Urinary bladder (tissue), 4 donors: Measurements from ENCODE around the gene NCBP3. TPM values are rescaled to one million over a fixed set of nuclear protein-coding genes. Genes with fewer than 3 reads are reported as not detected.

Source experiments
- DNase-seq: peaks from one replicate; pipeline ENCODE4 v3.0.0-alpha.2; 2015; ENCODE audit errors: extremely low spot score
- H3K27ac ChIP-seq: one replicate; pipeline ENCODE4 v1.5.1; 2013; ENCODE audit warnings: low read depth, mild to moderate bottlenecking, moderate library complexity
- H3K36me3 ChIP-seq: one replicate; pipeline ENCODE4 v1.6.1; 2013; ENCODE audit warnings: mild to moderate bottlenecking, moderate library complexity; ENCODE audit not compliant: insufficient read depth
- H3K4me1 ChIP-seq: one replicate; pipeline ENCODE4 v1.6.1; 2013; ENCODE audit warnings: mild to moderate bottlenecking, moderate library complexity; ENCODE audit not compliant: insufficient read depth
- H3K4me3 ChIP-seq: one replicate; pipeline ENCODE4 v1.5.1; 2013; ENCODE audit warnings: low read depth, low read length
- WGBS: extraction: QIAGEN DNeasy Blood & Tissue Kit; methylation state at CpG from one replicate; pipeline ENCODE4 v1.1.7; 2013; 5-methylcytosine and 5-hydroxymethylcytosine counted together
- polyA plus RNA-seq: library from polyadenylated mRNA; stranded (reverse); fragments of 200-250 nt; gene quantifications from one replicate; pipeline ENCODE4 v1.2.3, GENCODE V29; 2013
- total RNA-seq: library from RNA; depleted of rRNA; stranded (reverse); fragments of >200 nt; gene quantifications from one replicate; pipeline ENCODE4 v1.2.3, GENCODE V29; 2014
- donor health status: healthy with polysubstance abuse.
- donor health status: healthy.

The NCBP3 gene
- total and polyA plus RNA-seq, 2 donors: 21.2 to 42.0 TPM

GRCh38 chr17:3803308-3803640 is 42.8 kb downstream of the NCBP3 start:
- Histone ChIP-seq H3K4me3 (no peak overlapping the region), H3K36me3 (no peaks in the 10 kb centered on the region), H3K4me1 (no peaks in the 10 kb centered on the region), H3K27ac (no peak overlapping the region)
- DNase-seq: no peak
- WGBS: 81% methylated on average over 5 of the region's 5 CpGs

- DNase-seq: no peak
- no peak overlapping the region for H3K4me3 ChIP-seq
- no peaks in the 10 kb centered on the region for H3K4me1 ChIP-seq
- 68% methylated on average over 19 of the region's 19 CpGs for WGBS
- H3K27ac ChIP-seq: no peak overlapping the region
- no peaks in the 10 kb centered on the region for H3K36me3 ChIP-seq
Observed at GRCh38 chr17:3802461-3803307, 43.4 kb downstream of the NCBP3 start.

GRCh38 chr17:3801792-3802191 is 44.3 kb downstream of the NCBP3 start:
- Histone ChIP-seq H3K36me3 (no peaks in the 10 kb centered on the region), H3K4me3 (no peak overlapping the region), H3K27ac (no peak overlapping the region), H3K4me1 (no peaks in the 10 kb centered on the region)
- no peak for DNase-seq
- WGBS: 91% methylated on average over 10 of the region's 10 CpGs

- H3K36me3 ChIP-seq: no peaks in the 10 kb centered on the region
- WGBS: 89% methylated on average over 7 of the region's 7 CpGs
- no peak overlapping the region for H3K27ac ChIP-seq
- H3K4me1 ChIP-seq: no peaks in the 10 kb centered on the region
- H3K4me3 ChIP-seq: no peak overlapping the region
- DNase-seq: no peak
Observed at GRCh38 chr17:3801347-3801746, 44.7 kb downstream of the NCBP3 start.

GRCh38 chr17:3800362-3801271 is 45.4 kb downstream of the NCBP3 start, which contains the start of gene ITGAE:
ITGAE (minus strand) TSS chr17:3801188; CDS start chr17:3801144, 44 bp downstream.
- Histone ChIP-seq H3K4me1 (no peaks in the 10 kb centered on the region), H3K27ac (no peak within 1 kb of the TSS), H3K4me3 (no peak within 1 kb of the TSS), H3K36me3 (no peaks in the 10 kb centered on the region)
- WGBS: 83% methylated on average over 17 of the region's 17 CpGs
- no peak for DNase-seq

GRCh38 chr17:3799181-3799945 is 46.7 kb downstream of the NCBP3 start:
- Histone ChIP-seq H3K4me1 (no peaks in the 10 kb centered on the region), H3K27ac (no peak overlapping the region), H3K4me3 (no peak overlapping the region), H3K36me3 (no peaks in the 10 kb centered on the region)
- WGBS: 86% methylated on average over 12 of the region's 12 CpGs
- no peak for DNase-seq

- Histone ChIP-seq H3K36me3 (no peaks in the 10 kb centered on the region), H3K4me3 (no peak overlapping the region), H3K27ac (no peak overlapping the region), H3K4me1 (no peaks in the 10 kb centered on the region)
- WGBS: 86% methylated on average over 15 of the region's 15 CpGs
- no peak for DNase-seq
Observed at GRCh38 chr17:3798273-3799180, 47.5 kb downstream of the NCBP3 start.

GRCh38 chr17:3796822-3797170 is 49.2 kb downstream of the NCBP3 start:
- no peak overlapping the region for H3K4me3 ChIP-seq
- H3K36me3 ChIP-seq: no peaks in the 10 kb centered on the region
- no peaks in the 10 kb centered on the region for H3K4me1 ChIP-seq
- DNase-seq: no peak
- no peak overlapping the region for H3K27ac ChIP-seq
- 88% methylated on average over 9 of the region's 9 CpGs for WGBS

GRCh38 chr17:3796110-3796821 is 49.8 kb downstream of the NCBP3 start:
- WGBS: 81% methylated on average over 17 of the region's 17 CpGs
- Histone ChIP-seq H3K4me1 (no peaks in the 10 kb centered on the region), H3K36me3 (no peaks in the 10 kb centered on the region), H3K27ac (no peak overlapping the region), H3K4me3 (no peak overlapping the region)
- DNase-seq: no peak

GRCh38 chr17:3795390-3796102 is 50.5 kb downstream of the NCBP3 start:
- Histone ChIP-seq H3K4me1 (no peaks in the 10 kb centered on the region), H3K36me3 (no peaks in the 10 kb centered on the region), H3K27ac (no peak overlapping the region), H3K4me3 (no peak overlapping the region)
- WGBS: 81% methylated on average over 31 of the region's 31 CpGs
- DNase-seq: no peak

GRCh38 chr17:3794557-3795389 is 51.3 kb downstream of the NCBP3 start:
- no peak overlapping the region for H3K27ac ChIP-seq
- DNase-seq: no peak
- H3K4me1 ChIP-seq: no peaks in the 10 kb centered on the region
- 68% methylated on average over 26 of the region's 26 CpGs for WGBS
- H3K36me3 ChIP-seq: no peaks in the 10 kb centered on the region
- no peak overlapping the region for H3K4me3 ChIP-seq
